Stomach (tissue), 4 donors: ENCODE measurements around the gene FASTKD1.

Experiments used
- CTCF ChIP-seq, 7 experiments: fragments of 450-650 bp in 4 of 7; fragments of 200-600 bp in 3 of 7; sonication (generic) in 3 of 7; IDR thresholded peaks; one replicate each; pipeline ENCODE4 v1.5.1; 2016 to 2019; ENCODE audit warnings: antibody characterized with exemption in 7 of 7, control low read depth in 2 of 7, mild to moderate bottlenecking in 1 of 7
- POLR2A ChIP-seq, 4 donors: fragments of 450-650 bp; IDR thresholded peaks; one replicate each; pipeline ENCODE4 v1.6.1; 2016; ENCODE audit warnings: antibody characterized with exemption in 4 of 4, control low read depth in 2 of 4, mild to moderate bottlenecking in 1 of 4, moderate library complexity in 1 of 4
- POLR2AphosphoS5 ChIP-seq, 3 donors: sonication (generic); formaldehyde crosslinking; IDR thresholded peaks; one replicate each; pipeline ENCODE4 v1.6.1; 2016; ENCODE audit warnings: antibody characterized with exemption in 3 of 3

GRCh38 chr2:169572821-169573159 is 875 bp downstream of the FASTKD1 start:
- no peak for TF ChIP-seq CTCF (IDR thresholded peaks at IDR 0.05)
- no peak for TF ChIP-seq POLR2AphosphoS5 (IDR thresholded peaks at IDR 0.05)
- no peak for TF ChIP-seq POLR2A (IDR thresholded peaks at IDR 0.05)
